ENCODE data around the gene GIGYF1.
A peak's percentile ranks its signal among the peaks of the same experiment; 100 is the strongest.

Gene GIGYF1

GRCh38 chr7:100678291-100678984 lies 15.6 kb downstream of the GIGYF1 start:
- TF ChIP-seq CTCF (conservative IDR thresholded peaks at IDR 0.05; ENCODE audit: low read depth, low read length): no peak
- no peak for DNase-seq (ENCODE audit: low read depth)
- no peak overlapping the region for H3K4me3 ChIP-seq (ENCODE audit: low read length)

GRCh38 chr7:100677308-100678267 lies 16.5 kb downstream of the GIGYF1 start:
- H3K4me3 ChIP-seq (ENCODE audit: low read length): no peak overlapping the region
- no peak for DNase-seq (ENCODE audit: low read depth)
- TF ChIP-seq CTCF (conservative IDR thresholded peaks at IDR 0.05; ENCODE audit: low read depth, low read length): no peak

GRCh38 chr7:100676501-100677306 lies 17.3 kb downstream of the GIGYF1 start:
- DNase-seq (ENCODE audit: low read depth): no peak
- no peak for TF ChIP-seq CTCF (conservative IDR thresholded peaks at IDR 0.05; ENCODE audit: low read depth, low read length)
- H3K4me3 ChIP-seq (ENCODE audit: low read length): peak overlapping the region; percentile 92

- no peak for TF ChIP-seq CTCF (conservative IDR thresholded peaks at IDR 0.05; ENCODE audit: low read depth, low read length)
- DNase-seq (ENCODE audit: low read depth): peak; percentile 34
- peak overlapping the region; percentile 92 for H3K4me3 ChIP-seq (ENCODE audit: low read length)
These were observed 18.3 kb downstream of the GIGYF1 start for GRCh38 chr7:100675581-100676350.

GRCh38 chr7:100675105-100675451 lies 19.0 kb downstream of the GIGYF1 start:
- no peak for DNase-seq (ENCODE audit: low read depth)

More at GRCh38 chr7:100675105-100675451, 19.0 kb downstream of the GIGYF1 start:
- no peak for TF ChIP-seq CTCF (conservative IDR thresholded peaks at IDR 0.05; ENCODE audit: low read depth, low read length)
- peak overlapping the region; percentile 92 for H3K4me3 ChIP-seq (ENCODE audit: low read length)

All from retinal pigment epithelial cell (primary cell).